ENCODE measurements around the gene KLK13. TPM values are rescaled to one million over a fixed set of nuclear protein-coding genes. Genes with fewer than 3 reads are reported as not detected.

The KLK13 gene
- polyA plus RNA-seq, 1 donor from 2014 or later: not detected

- peaks cover 2% of the 10 kb centered on the region for H3K36me3 Mint-ChIP-seq
- no peak overlapping the region for H3K27ac Mint-ChIP-seq
These were observed 18.3 kb upstream of the KLK13 start for GRCh38 chr19:51083181-51083580.

GRCh38 chr19:51082611-51083010 lies 17.7 kb upstream of the KLK13 start, which contains the start of gene KLK14:
Gene KLK14, minus strand, starts transcription at chr19:51082887. Its CDS starts 273 bp downstream, at chr19:51082614.
- H3K36me3 Mint-ChIP-seq: peaks cover 2% of the 10 kb centered on the region
- H3K27me3 Mint-ChIP-seq: peaks cover 7% of the 10 kb centered on the region
- peaks cover 0 to 3% (median 0%) of the 10 kb centered on the region in 3 donors for H3K4me1 Mint-ChIP-seq
- H3K27ac Mint-ChIP-seq: no peak within 1 kb of the TSS
- no peaks in the 10 kb centered on the region for H3K9me3 Mint-ChIP-seq
- peak within 1 kb of the TSS in 1 of 4 donors; percentile 60 for H3K4me3 Mint-ChIP-seq

More at GRCh38 chr19:51083181-51083580, 18.3 kb upstream of the KLK13 start:
- Mint-ChIP-seq H3K4me3 (no peak overlapping the region), H3K9me3 (no peaks in the 10 kb centered on the region), H3K27me3 (peaks cover 7% of the 10 kb centered on the region), H3K4me1 (peaks cover 0 to 3% (median 0%) of the 10 kb centered on the region in 3 donors)

GRCh38 chr19:51081476-51081875 lies 16.6 kb upstream of the KLK13 start:
- Mint-ChIP-seq H3K36me3 (no peaks in the 10 kb centered on the region), H3K4me3 (no peak overlapping the region), H3K9me3 (no peaks in the 10 kb centered on the region), H3K27ac (no peak overlapping the region), H3K27me3 (peaks cover 7% of the 10 kb centered on the region), H3K4me1 (peaks cover 0 to 3% (median 0%) of the 10 kb centered on the region in 3 donors)

- no peaks in the 10 kb centered on the region for H3K36me3 Mint-ChIP-seq
- no peaks in the 10 kb centered on the region for H3K9me3 Mint-ChIP-seq
- peaks cover 7% of the 10 kb centered on the region for H3K27me3 Mint-ChIP-seq
- H3K27ac Mint-ChIP-seq: no peak overlapping the region
- H3K4me3 Mint-ChIP-seq: no peak overlapping the region
- peaks cover 0 to 3% (median 0%) of the 10 kb centered on the region in 3 donors for H3K4me1 Mint-ChIP-seq
These were observed 14.7 kb upstream of the KLK13 start for GRCh38 chr19:51079481-51080110.

GRCh38 chr19:51078731-51079130 lies 13.8 kb upstream of the KLK13 start:
- Mint-ChIP-seq H3K27me3 (peaks cover 9% of the 10 kb centered on the region), H3K27ac (peak overlapping the region in 1 of 3 donors; percentile 62), H3K36me3 (no peaks in the 10 kb centered on the region), H3K9me3 (peaks cover 2 to 8% (median 3%) of the 10 kb centered on the region in 3 donors), H3K4me1 (peaks cover 0 to 3% (median 0%) of the 10 kb centered on the region in 3 donors), H3K4me3 (no peak overlapping the region)

- H3K27me3 Mint-ChIP-seq: peaks cover 5% of the 10 kb centered on the region
- H3K36me3 Mint-ChIP-seq: no peaks in the 10 kb centered on the region
- peaks cover 0 to 1% (median 0%) of the 10 kb centered on the region in 3 donors for H3K4me1 Mint-ChIP-seq
- H3K27ac Mint-ChIP-seq: peak overlapping the region in 1 of 3 donors; percentile 62
- H3K4me3 Mint-ChIP-seq: no peak overlapping the region
- peaks cover 2 to 13% (median 9%) of the 10 kb centered on the region in 3 donors for H3K9me3 Mint-ChIP-seq
These were observed 13.2 kb upstream of the KLK13 start for GRCh38 chr19:51078104-51078503.

GRCh38 chr19:51076631-51077213 lies 11.8 kb upstream of the KLK13 start:
- Mint-ChIP-seq H3K27me3 (peaks cover 2% of the 10 kb centered on the region), H3K9me3 (peaks cover 3 to 16% (median 10%) of the 10 kb centered on the region in 3 donors), H3K36me3 (no peaks in the 10 kb centered on the region), H3K4me1 (peaks cover 0 to under 1% (median 0%) of the 10 kb centered on the region in 3 donors), H3K27ac (peak overlapping the region in 1 of 3 donors; percentile 36), H3K4me3 (no peak overlapping the region)

- peaks cover 3 to 16% (median 10%) of the 10 kb centered on the region in 3 donors for H3K9me3 Mint-ChIP-seq
- no peaks in the 10 kb centered on the region for H3K4me1 Mint-ChIP-seq
- H3K36me3 Mint-ChIP-seq: no peaks in the 10 kb centered on the region
These were observed 11.1 kb upstream of the KLK13 start for GRCh38 chr19:51075998-51076397.

GRCh38 chr19:51071095-51071405 lies 6.2 kb upstream of the KLK13 start:
- Mint-ChIP-seq H3K27me3 (peaks cover 17% of the 10 kb centered on the region), H3K4me1 (no peaks in the 10 kb centered on the region), H3K36me3 (no peaks in the 10 kb centered on the region), H3K9me3 (peaks cover 8 to 21% (median 10%) of the 10 kb centered on the region in 3 donors), H3K4me3 (no peak overlapping the region), H3K27ac (no peak overlapping the region)

More at GRCh38 chr19:51075998-51076397, 11.1 kb upstream of the KLK13 start:
- Mint-ChIP-seq H3K4me3 (no peak overlapping the region), H3K27ac (no peak overlapping the region), H3K27me3 (peaks cover 2% of the 10 kb centered on the region)

GRCh38 chr19:51070334-51071094 lies 5.6 kb upstream of the KLK13 start:
- no peak overlapping the region for H3K4me3 Mint-ChIP-seq

GRCh38 chr19:51066393-51067186 lies 1.7 kb upstream of the KLK13 start:
- H3K27ac Mint-ChIP-seq: peak overlapping the region in 1 of 3 donors; percentile 41
- peaks cover 0 to 6% (median 5%) of the 10 kb centered on the region in 3 donors for H3K9me3 Mint-ChIP-seq
- peaks cover 0 to 3% (median 2%) of the 10 kb centered on the region in 3 donors for H3K4me1 Mint-ChIP-seq
- peaks cover 1% of the 10 kb centered on the region for H3K36me3 Mint-ChIP-seq
- H3K4me3 Mint-ChIP-seq: peak overlapping the region in 2 of 4 donors; percentile 1 to 35
- peaks cover 37% of the 10 kb centered on the region for H3K27me3 Mint-ChIP-seq

More at GRCh38 chr19:51070334-51071094, 5.6 kb upstream of the KLK13 start:
- peaks cover 1% of the 10 kb centered on the region for H3K36me3 Mint-ChIP-seq
- peaks cover 8 to 21% (median 10%) of the 10 kb centered on the region in 3 donors for H3K9me3 Mint-ChIP-seq
- H3K4me1 Mint-ChIP-seq: no peaks in the 10 kb centered on the region
- H3K27me3 Mint-ChIP-seq: peaks cover 20% of the 10 kb centered on the region
- no peak overlapping the region for H3K27ac Mint-ChIP-seq

GRCh38 chr19:51065221-51065960 lies 499 bp upstream of the KLK13 start:
- H3K9me3 Mint-ChIP-seq: peaks cover 0 to 7% (median 6%) of the 10 kb centered on the region in 3 donors
- H3K27ac Mint-ChIP-seq: no peak overlapping the region
- peaks cover 35% of the 10 kb centered on the region for H3K27me3 Mint-ChIP-seq
- peaks cover 1% of the 10 kb centered on the region for H3K36me3 Mint-ChIP-seq
- H3K4me1 Mint-ChIP-seq: peaks cover 0 to 3% (median 2%) of the 10 kb centered on the region in 3 donors
- no peak overlapping the region for H3K4me3 Mint-ChIP-seq

- Mint-ChIP-seq H3K4me3 (peak overlapping the region in 1 of 4 donors; percentile 43), H3K27me3 (peaks cover 35% of the 10 kb centered on the region), H3K9me3 (peaks cover 0 to 8% (median 6%) of the 10 kb centered on the region in 3 donors)
These were observed 1.2 kb downstream of the KLK13 start for GRCh38 chr19:51063664-51064063.

GRCh38 chr19:51060973-51061372 lies 3.9 kb downstream of the KLK13 start:
- H3K27ac Mint-ChIP-seq: no peak overlapping the region
- H3K27me3 Mint-ChIP-seq: peaks cover 25% of the 10 kb centered on the region
- H3K4me3 Mint-ChIP-seq: no peak overlapping the region
- H3K4me1 Mint-ChIP-seq: peaks cover 0 to 3% (median 2%) of the 10 kb centered on the region in 3 donors
- H3K9me3 Mint-ChIP-seq: peaks cover 0 to 4% (median 0%) of the 10 kb centered on the region in 3 donors
- H3K36me3 Mint-ChIP-seq: peaks cover 4% of the 10 kb centered on the region

More at GRCh38 chr19:51063664-51064063, 1.2 kb downstream of the KLK13 start:
- H3K36me3 Mint-ChIP-seq: peaks cover 1% of the 10 kb centered on the region
- H3K4me1 Mint-ChIP-seq: peaks cover 0 to 3% (median 2%) of the 10 kb centered on the region in 3 donors
- no peak overlapping the region for H3K27ac Mint-ChIP-seq
